ENCODE measurements around the gene INTS7.
A peak's percentile ranks its signal among the peaks of the same experiment; 100 is the strongest.

INTS7 gene

GRCh38 chr1:212035123-212035834, at the start of gene INTS7, which contains the start of gene DTL:
Gene INTS7 (minus strand): TSS chr1:212035557. CDS start chr1:212035437, 120 bp downstream.
Gene DTL (plus strand): TSS chr1:212035748. CDS start chr1:212035891, 143 bp downstream.
- FAIRE-seq (peak; percentile 95), DNase-seq (ENCODE audit: insufficient read length, low spot score) (peak; percentile 98)

GRCh38 chr1:212082765-212083406, 47.5 kb upstream of the INTS7 start:
- no peak for DNase-seq (ENCODE audit: insufficient read length, low spot score)
- no peak for FAIRE-seq

GRCh38 chr1:212078826-212079225, 43.5 kb upstream of the INTS7 start:
- no peak for FAIRE-seq

GRCh38 chr1:212077028-212077427, 41.7 kb upstream of the INTS7 start:
- FAIRE-seq (peak; percentile 46), DNase-seq (ENCODE audit: insufficient read length, low spot score) (no peak)

More at GRCh38 chr1:212078826-212079225, 43.5 kb upstream of the INTS7 start:
- no peak for DNase-seq (ENCODE audit: insufficient read length, low spot score)

GRCh38 chr1:212074856-212075255, 39.5 kb upstream of the INTS7 start:
- FAIRE-seq = no peak
- no peak for DNase-seq (ENCODE audit: insufficient read length, low spot score)

- FAIRE-seq (no peak), DNase-seq (ENCODE audit: insufficient read length, low spot score) (no peak)
These were observed 39.0 kb upstream of the INTS7 start for GRCh38 chr1:212074313-212074712.

GRCh38 chr1:212073490-212073889, 38.1 kb upstream of the INTS7 start:
- FAIRE-seq = no peak
- no peak for DNase-seq (ENCODE audit: insufficient read length, low spot score)

- DNase-seq (ENCODE audit: insufficient read length, low spot score) = no peak
- FAIRE-seq = no peak
These were observed 36.7 kb upstream of the INTS7 start for GRCh38 chr1:212072047-212072446.

GRCh38 chr1:212070720-212071302, 35.5 kb upstream of the INTS7 start:
- DNase-seq (ENCODE audit: insufficient read length, low spot score) (peak; percentile 10), FAIRE-seq (no peak)

- DNase-seq (ENCODE audit: insufficient read length, low spot score) (no peak), FAIRE-seq (no peak)
These were observed 32.4 kb upstream of the INTS7 start for GRCh38 chr1:212067787-212068186.

- DNase-seq (ENCODE audit: insufficient read length, low spot score) (peak; percentile 31), FAIRE-seq (no peak)
These were observed 27.6 kb upstream of the INTS7 start for GRCh38 chr1:212062832-212063438.

GRCh38 chr1:212060632-212061472, 25.5 kb upstream of the INTS7 start:
- DNase-seq (ENCODE audit: insufficient read length, low spot score) = no peak
- FAIRE-seq = no peak

- FAIRE-seq (no peak), DNase-seq (ENCODE audit: insufficient read length, low spot score) (no peak)
These were observed 20.0 kb upstream of the INTS7 start for GRCh38 chr1:212055333-212055732.

GRCh38 chr1:212053993-212054392, 18.6 kb upstream of the INTS7 start:
- no peak for DNase-seq (ENCODE audit: insufficient read length, low spot score)
- FAIRE-seq = no peak

- no peak for DNase-seq (ENCODE audit: insufficient read length, low spot score)
- FAIRE-seq = no peak
These were observed 10.6 kb upstream of the INTS7 start for GRCh38 chr1:212045981-212046380.

GRCh38 chr1:212044851-212045250, 9.5 kb upstream of the INTS7 start:
- no peak for FAIRE-seq
- DNase-seq (ENCODE audit: insufficient read length, low spot score) = no peak

- DNase-seq (ENCODE audit: insufficient read length, low spot score) (no peak), FAIRE-seq (no peak)
These were observed 7.1 kb upstream of the INTS7 start for GRCh38 chr1:212042436-212042835.

GRCh38 chr1:212040629-212041412, 5.5 kb upstream of the INTS7 start:
- DNase-seq (ENCODE audit: insufficient read length, low spot score) (no peak), FAIRE-seq (peak; percentile 44)

- DNase-seq (ENCODE audit: insufficient read length, low spot score) (no peak), FAIRE-seq (no peak)
These were observed 4.3 kb upstream of the INTS7 start for GRCh38 chr1:212039622-212040021.

- DNase-seq (ENCODE audit: insufficient read length, low spot score) = no peak
- FAIRE-seq = peak; percentile 38
These were observed 2.5 kb upstream of the INTS7 start for GRCh38 chr1:212037900-212038299.
